PFSK-1 (cell line): ENCODE results near the gene SFN.

ENCODE experiments used
- POLR2AphosphoS5 ChIP-seq: IDR thresholded peaks from 2 replicates; pipeline ENCODE4 v1.6.1; 2012; ENCODE audit warnings: low read depth, mild to moderate bottlenecking, control low read depth, low read length, moderate library complexity
- SIN3A ChIP-seq: IDR thresholded peaks from 2 replicates; pipeline ENCODE4 v1.6.1; 2012; ENCODE audit warnings: mild to moderate bottlenecking, low read length, moderate library complexity, borderline replicate concordance; ENCODE audit not compliant: insufficient read depth
- TAF1 ChIP-seq: IDR thresholded peaks from 2 replicates; pipeline ENCODE4 v1.6.1; 2012; ENCODE audit warnings: low read length, control low read depth, borderline replicate concordance; ENCODE audit not compliant: insufficient read depth

DNA sequence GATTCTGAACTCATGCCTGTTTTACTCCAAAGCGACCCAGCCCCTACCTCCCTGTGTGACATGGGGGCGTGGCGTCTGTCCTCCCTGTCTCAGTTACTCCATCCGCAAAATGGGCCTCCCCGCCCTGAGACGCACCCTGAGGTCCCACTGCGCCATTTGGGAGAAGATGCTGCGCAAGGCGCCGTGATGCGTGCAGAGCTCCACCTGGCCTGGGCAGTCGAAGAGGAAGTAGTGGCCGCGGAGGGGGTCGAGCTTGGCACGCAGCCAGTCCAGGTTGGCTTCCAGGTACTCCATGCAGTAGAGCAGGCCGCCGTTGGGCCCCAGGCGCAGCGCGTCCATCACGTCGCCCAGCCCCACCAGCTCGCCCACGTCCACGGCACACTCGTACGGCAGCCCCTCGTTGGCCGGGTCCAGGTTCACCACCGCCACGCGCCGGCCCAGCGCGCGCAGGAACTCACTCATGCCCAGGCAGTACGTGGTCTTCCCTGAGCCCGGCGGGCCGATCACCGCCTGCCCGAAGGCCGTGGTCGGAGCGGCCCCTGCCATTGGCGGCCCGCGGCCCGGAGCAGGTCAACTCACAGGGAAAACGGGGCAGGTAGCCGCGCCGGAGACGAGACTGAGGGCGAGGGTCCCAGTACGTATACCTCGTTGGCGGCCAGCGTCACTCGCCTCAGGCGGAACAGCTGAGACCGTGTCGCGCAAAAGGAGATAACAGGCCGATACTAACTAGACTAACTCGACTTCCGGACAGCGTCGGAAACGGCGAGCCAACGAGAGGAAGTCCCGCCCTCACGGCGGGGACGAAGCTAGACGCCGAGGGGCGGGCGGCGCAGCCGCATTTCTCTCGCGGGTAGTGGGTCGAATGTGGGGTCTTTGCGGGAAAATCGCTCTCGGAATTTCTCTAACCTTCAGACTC is 26.9 kb downstream of the SFN start, which contains the start of gene GPN2:
- peak; percentile 98 for TF ChIP-seq POLR2AphosphoS5
- TF ChIP-seq SIN3A = no peak
- TF ChIP-seq TAF1 = peak; percentile 84; the same call in 1 of the 2 replicates
